Right lung (tissue), 5 donors: Measurements from ENCODE around the gene SCFD2. TPM values are rescaled to one million over a fixed set of nuclear protein-coding genes. Genes with fewer than 3 reads are reported as not detected.

Experiments
- DNase-seq, 2 donors: peaks; one replicate each; pipeline ENCODE4 v3.0.0-alpha.2; 2013
- polyA plus RNA-seq, 5 donors: library from polyadenylated mRNA; unstranded; fragments of 120-200 nt; gene quantifications; one replicate each; pipeline versions ENCODE4 v1.2.1 to v1.2.3, GENCODE V29; 2013; ENCODE audit warnings: inconsistent platforms in 1 of 5, low replicate concordance in 1 of 5; ENCODE audit not compliant: insufficient read length in 5 of 5, insufficient read depth in 1 of 5

SCFD2 gene
- polyA plus RNA-seq, 5 donors: 10.6 to 14.1 (median 13.5) TPM

DNA sequence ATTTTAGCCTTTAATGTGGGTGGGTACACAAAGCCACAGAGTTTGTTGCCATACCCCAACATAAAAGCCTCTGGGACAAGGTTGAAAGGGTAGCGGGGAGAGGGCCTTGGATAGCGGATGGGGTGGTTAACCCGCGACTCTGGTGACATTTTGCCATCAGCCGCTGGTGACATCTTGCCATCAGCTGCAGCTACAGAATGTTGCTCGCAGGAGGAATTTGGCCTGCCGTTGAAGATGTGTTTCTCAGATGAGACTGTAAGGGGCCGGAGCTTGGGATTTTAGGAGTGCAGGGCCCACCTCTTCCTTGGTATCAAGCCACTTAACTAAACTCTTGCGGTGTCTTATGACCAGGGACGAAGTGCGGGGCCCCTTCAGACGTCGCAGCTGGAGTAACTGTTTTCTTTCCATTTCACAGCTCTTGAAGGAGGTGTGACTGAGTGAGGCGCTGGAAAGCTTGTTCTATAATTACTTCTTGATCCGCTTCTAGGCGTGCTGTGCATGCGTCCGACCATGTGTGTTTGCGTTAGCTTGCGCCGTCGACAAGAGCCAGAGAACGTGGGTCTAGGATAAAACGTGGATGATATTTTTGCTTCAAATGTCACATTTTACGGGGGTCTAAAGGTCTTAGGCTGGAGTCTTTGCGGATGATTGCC is 504.6 kb downstream of the SCFD2 start:
- no peak for DNase-seq

DNA sequence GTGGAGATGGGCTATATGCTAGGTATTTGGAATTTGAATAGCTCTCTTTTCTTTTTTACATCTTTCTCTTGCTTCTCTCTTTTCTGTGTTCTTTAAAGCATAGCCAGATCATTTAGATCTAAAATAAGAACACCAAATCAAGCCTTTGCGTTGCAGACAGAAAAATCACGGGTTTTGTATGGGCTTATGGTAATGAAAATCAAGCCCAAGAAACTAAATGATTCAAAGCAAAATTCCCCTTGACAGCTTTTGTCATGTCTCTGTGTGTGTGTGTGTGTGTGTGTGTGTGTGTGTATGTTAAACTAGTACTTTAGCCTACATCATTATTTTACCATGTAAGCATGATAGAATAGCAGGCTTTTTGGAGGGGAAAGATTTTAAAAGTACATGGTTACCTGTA is 505.5 kb downstream of the SCFD2 start:
- DNase-seq: no peak

- DNase-seq: no peak
Measured at GRCh38 chr4:52856801-52857200, 509.1 kb downstream of the SCFD2 start.

DNA sequence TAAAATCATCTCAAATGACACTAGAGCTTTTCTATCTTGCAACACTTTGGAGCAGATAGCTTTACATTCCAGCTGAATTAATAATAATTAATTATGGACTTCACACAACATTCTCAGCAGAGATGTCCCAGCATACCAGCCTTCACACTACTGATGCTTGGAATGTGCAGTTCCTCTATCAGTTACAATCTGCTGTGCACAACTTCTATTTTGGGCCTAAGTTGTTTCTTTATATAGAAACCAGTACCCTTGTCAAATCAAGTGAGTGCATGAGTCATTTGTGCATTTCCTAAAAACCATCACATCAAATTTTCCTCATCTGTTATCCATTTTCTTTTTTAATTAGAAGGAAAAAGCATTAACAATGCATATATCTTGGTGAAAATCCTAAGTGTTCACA is 512.5 kb downstream of the SCFD2 start:
- no peak for DNase-seq

- DNase-seq: no peak
Measured at GRCh38 chr4:52852711-52853110, 513.1 kb downstream of the SCFD2 start.

GRCh38 chr4:52852041-52852440 is 513.8 kb downstream of the SCFD2 start:
- no peak for DNase-seq

- DNase-seq: no peak
Measured at GRCh38 chr4:52850406-52851124, 515.3 kb downstream of the SCFD2 start.

GRCh38 chr4:52848254-52848653 is 517.6 kb downstream of the SCFD2 start:
- DNase-seq: no peak

DNA sequence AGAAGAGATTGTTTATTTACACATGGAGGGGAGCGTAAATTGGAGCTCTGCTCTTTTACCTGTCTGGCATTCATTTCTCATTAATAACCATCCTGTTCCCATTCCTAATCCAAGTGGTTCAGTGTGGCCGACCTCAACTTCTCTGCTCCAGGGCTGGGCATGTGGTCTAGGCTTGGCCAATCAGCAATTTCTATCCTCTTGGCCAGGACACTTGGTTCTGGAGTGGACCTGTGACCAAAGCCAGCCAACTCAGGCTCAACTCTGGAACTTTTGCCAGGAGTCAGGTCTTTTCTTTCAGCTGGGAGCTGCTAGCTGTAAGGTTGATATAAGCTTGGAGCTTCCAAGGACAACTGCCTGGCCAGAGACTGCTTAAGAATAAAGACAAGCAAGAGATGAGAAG is 519.4 kb downstream of the SCFD2 start:
- no peak for DNase-seq

DNA sequence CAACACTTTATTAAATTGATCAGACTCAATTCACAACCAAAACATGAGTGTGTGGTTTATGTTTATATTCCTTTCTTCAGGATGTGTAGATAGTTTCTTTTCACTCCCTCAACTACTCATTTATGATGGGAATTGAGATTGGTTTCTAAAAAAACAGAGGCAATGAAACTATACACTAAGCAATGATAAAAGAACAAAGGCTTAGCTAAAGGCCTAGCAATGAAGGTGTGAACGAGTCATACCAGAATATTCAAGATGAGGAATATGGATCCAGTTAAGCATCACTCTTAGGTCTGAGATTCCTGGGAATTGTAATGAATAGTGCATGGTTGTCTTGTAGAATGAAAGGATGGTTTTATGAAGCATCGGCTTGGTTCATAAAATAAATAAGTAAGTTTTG is 521.3 kb downstream of the SCFD2 start:
- DNase-seq: no peak

- DNase-seq: no peak
Measured at GRCh38 chr4:52843958-52844357, 521.9 kb downstream of the SCFD2 start.

DNA sequence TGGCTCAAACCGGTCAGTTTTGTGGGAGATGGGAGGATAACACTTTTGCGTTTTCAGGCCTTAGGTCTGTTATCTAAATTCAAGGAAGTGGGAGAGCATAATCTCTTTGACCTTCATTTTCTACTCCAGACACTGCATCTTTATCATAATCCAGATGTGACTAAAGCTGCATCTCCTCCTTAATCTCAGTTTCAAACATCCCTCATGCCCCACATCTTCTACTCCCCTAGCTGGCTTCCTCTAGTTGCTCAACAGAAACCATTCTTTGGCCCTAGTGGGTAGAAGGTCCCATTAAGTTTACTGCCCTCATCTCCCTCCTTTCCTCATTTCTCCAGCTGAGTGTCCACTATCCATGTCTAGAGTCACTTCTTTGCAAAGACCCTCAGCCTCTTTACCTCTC is 522.5 kb downstream of the SCFD2 start:
- DNase-seq: no peak

- no peak for DNase-seq
Measured at GRCh38 chr4:52842792-52843191, 523.1 kb downstream of the SCFD2 start.

DNA sequence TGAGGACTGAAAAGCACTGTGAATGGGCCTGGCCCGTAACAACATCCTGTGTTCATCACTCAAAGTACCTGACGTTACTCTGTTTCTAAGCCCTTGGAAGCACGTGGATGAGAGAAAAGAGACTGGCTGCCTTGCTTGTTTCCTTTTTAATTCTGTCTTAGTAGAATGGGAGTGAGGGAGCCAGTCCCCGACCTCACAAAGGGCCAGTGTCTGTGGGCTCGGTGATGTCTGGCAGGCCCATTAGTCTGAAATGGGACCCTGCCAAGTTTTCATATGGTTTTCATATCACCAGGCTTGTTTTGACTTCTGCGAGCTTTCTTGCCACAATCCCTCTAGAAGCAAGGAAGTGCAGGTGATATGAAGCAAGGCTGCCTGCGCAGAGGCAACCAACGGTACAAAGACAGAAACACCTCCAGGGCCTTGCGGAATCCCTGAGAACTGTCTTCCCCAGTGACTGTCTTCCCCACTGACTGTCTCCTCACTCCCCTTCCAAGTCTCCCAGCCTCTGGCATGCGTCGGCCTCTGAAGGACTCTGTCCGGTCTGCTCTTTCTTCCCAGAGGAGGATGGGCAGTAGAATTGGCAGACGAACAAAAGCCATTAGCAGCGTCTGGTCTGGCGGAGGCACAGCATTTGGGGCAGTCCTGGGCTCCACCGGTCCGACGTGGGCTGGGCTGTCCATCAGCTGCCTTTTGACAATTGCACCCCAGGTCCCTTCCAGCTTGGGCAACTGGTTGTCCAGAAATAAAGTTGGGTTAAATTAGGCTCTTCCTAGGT is 524.0 kb downstream of the SCFD2 start:
- DNase-seq: no peak

DNA sequence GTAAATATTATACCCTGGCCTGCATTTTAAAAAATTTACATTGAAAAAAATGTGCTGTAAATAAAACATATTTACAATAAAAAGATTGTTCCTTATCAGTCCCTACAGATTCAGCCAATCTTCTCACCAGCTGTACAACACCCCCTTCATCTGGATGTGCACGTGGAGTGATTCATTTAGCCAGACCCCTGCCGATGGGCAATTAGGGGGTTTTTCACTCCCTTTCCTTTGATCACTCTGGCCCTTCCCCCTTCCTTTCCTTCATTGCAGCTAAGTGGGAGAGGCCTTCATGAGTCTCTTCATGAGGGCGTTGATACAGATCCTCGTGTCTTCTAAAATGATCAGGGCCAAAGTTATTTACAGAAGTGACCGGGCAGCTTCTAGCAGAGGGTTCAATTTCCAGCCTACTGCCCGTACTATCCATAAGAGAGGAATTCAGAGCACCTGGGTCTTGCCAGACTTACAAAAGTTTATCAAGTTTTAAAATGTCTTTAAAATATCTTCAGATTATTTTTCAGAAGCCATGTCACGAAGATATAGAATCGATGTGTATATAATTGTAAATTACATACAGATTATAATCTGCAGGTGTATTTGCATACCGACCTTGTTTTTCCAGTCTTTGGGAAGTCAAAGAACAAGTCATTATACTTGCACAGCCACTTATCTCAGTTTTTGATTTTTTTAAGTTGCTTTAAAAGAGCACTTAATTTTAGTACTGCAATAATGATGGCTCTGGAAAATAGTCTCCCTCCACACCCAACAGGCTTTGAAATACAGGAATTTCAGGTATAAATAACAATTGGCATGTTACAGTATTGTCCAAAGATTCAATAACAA is 525.1 kb downstream of the SCFD2 start:
- no peak for DNase-seq

GRCh38 chr4:52838729-52839586 is 526.9 kb downstream of the SCFD2 start:
- no peak for DNase-seq

- no peak for DNase-seq
Measured at GRCh38 chr4:52837716-52838558, 527.9 kb downstream of the SCFD2 start.

DNA sequence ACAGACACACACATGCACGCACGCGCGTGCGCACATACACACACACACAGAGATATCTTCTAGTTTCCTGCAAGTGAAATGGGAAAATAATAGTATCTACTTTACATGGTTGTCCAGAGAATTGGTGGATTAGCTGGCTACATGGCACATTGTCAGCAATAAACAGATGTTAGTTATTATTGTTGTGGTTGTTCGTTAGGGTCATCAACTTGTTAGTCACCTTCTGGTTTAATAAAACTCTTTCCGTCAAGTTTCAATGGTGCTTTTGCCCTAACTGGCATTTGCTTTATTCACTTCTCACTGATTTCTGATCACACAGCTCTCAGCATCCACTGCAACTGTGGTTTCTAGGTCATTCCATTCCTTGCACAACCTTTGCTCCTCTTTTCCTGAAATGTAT is 529.2 kb downstream of the SCFD2 start:
- DNase-seq: no peak

DNA sequence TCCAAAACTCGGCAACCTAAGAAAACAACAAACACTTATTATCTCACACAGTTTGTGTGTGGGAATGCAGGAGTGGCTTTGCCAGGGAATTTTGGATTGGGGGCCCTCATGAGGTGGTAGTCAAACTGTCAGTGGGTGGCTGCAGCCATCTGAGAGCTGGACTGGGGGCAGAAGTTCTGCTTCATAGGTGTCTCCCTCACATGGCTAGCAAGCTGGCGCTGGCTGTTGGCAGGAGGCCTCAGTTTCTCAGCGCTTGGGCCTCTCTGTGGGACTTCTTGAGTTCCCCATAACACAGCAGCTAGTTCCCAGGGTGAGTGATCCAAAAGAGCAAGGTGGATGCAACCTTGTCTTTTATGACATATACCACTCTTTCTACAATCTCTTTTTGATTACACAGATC is 529.7 kb downstream of the SCFD2 start:
- DNase-seq: no peak
